HepG2 (cell line): ENCODE data around the gene CENATAC. TPM values are rescaled to one million over a fixed set of nuclear protein-coding genes. Genes with fewer than 3 reads are reported as not detected.
A peak's percentile ranks its signal among the peaks of the same experiment; 100 is the strongest.

Experiments
- ARNT ChIP-seq: fragments of 450-650 bp; IDR thresholded peaks from 2 replicates; pipeline ENCODE4 v1.6.1; 2017
- ARNT2 ChIP-seq: sonication (generic); formaldehyde crosslinking; IDR thresholded peaks from 2 replicates; pipeline ENCODE4 v1.8.0; 2022; ENCODE audit warnings: mild to moderate bottlenecking, low read depth, missing genetic modification reagents, moderate library complexity
- ATAD3A ChIP-seq: sonication (generic); formaldehyde crosslinking; IDR thresholded peaks from 2 replicates; pipeline ENCODE4 v1.4.0; 2020; ENCODE audit warnings: missing genetic modification reagents
- CBFB ChIP-seq: sonication (generic); formaldehyde crosslinking; IDR thresholded peaks from 2 replicates; pipeline ENCODE4 v1.4.0; 2020; ENCODE audit warnings: missing genetic modification reagents
- CREM ChIP-seq, 2 experiments: sonication (generic) in 1 of 2; formaldehyde crosslinking in 1 of 2; IDR thresholded peaks; 2 replicates each; pipeline versions ENCODE4 v1.4.0 to v1.6.1; 2016 to 2020; ENCODE audit warnings: antibody characterized with exemption in 1 of 2, mild to moderate bottlenecking in 1 of 2, missing genetic modification reagents in 1 of 2
- HBP1 ChIP-seq: IDR thresholded peaks from 2 replicates; pipeline ENCODE4 v1.6.1; 2016; ENCODE audit warnings: low read depth, control low read depth
- HNF1B ChIP-seq: sonication (generic); formaldehyde crosslinking; IDR thresholded peaks from 2 replicates; pipeline ENCODE4 v1.5.1; 2020; ENCODE audit warnings: mild to moderate bottlenecking, moderate library complexity, missing genetic modification reagents
- MBD4 ChIP-seq: IDR thresholded peaks from 2 replicates; pipeline ENCODE4 v1.6.1; 2012; ENCODE audit warnings: low read length, inconsistent platforms, borderline replicate concordance
- MED13 ChIP-seq: sonication (generic); formaldehyde crosslinking; IDR thresholded peaks from 2 replicates; pipeline ENCODE4 v1.5.0; 2020; ENCODE audit warnings: missing genetic modification reagents
- MEIS2 ChIP-seq: sonication (generic); formaldehyde crosslinking; IDR thresholded peaks from 2 replicates; pipeline ENCODE4 v1.9.0; 2021; ENCODE audit warnings: mild to moderate bottlenecking, missing genetic modification reagents
- NCOA1 ChIP-seq: sonication (generic); formaldehyde crosslinking; IDR thresholded peaks from 2 replicates; pipeline ENCODE4 v1.9.0; 2021; ENCODE audit warnings: missing genetic modification reagents
- NFE2 ChIP-seq: sonication (generic); formaldehyde crosslinking; IDR thresholded peaks from 2 replicates; pipeline ENCODE4 v1.4.0; 2020; ENCODE audit warnings: missing genetic modification reagents
- NFRKB ChIP-seq: fragments of 450-650 bp; IDR thresholded peaks from 2 replicates; pipeline ENCODE4 v1.6.1; 2017
- PHF20 ChIP-seq: sonication (generic); formaldehyde crosslinking; IDR thresholded peaks from 2 replicates; pipeline ENCODE4 v1.5.0; 2020; ENCODE audit warnings: mild to moderate bottlenecking, missing genetic modification reagents
- RNF2 ChIP-seq: fragments of 450-650 bp; conservative IDR thresholded peaks from 2 replicates; pipeline ENCODE4 v1.6.1; 2016; ENCODE audit warnings: low read depth
- SALL2 ChIP-seq: sonication (generic); formaldehyde crosslinking; IDR thresholded peaks from 2 replicates; pipeline ENCODE4 v1.8.1; 2023; ENCODE audit warnings: mild to moderate bottlenecking, missing genetic modification reagents, inconsistent platforms
- THAP11 ChIP-seq: IDR thresholded peaks from 2 replicates; pipeline ENCODE4 v1.6.1; 2016; ENCODE audit warnings: missing biosample characterization, missing genetic modification reagents
- ZNF101 ChIP-seq: sonication (generic); formaldehyde crosslinking; IDR thresholded peaks from 2 replicates; pipeline ENCODE4 v1.4.0; 2020; ENCODE audit warnings: mild to moderate bottlenecking, low read depth, missing genetic modification reagents, borderline replicate concordance
- ZNF124 ChIP-seq: sonication (generic); formaldehyde crosslinking; IDR thresholded peaks from 2 replicates; pipeline ENCODE4 v1.4.0; 2020; ENCODE audit warnings: missing genetic modification reagents
- ZNF232 ChIP-seq: sonication (generic); formaldehyde crosslinking; IDR thresholded peaks from 2 replicates; pipeline ENCODE4 v1.4.0; 2020; ENCODE audit warnings: missing genetic modification reagents, borderline replicate concordance
- ZNF263 ChIP-seq: sonication (generic); formaldehyde crosslinking; IDR thresholded peaks from 2 replicates; pipeline ENCODE4 v1.4.0; 2020; ENCODE audit warnings: missing genetic modification reagents
- ZNF543 ChIP-seq: sonication (generic); formaldehyde crosslinking; IDR thresholded peaks from 2 replicates; pipeline ENCODE4 v1.4.0; 2020; ENCODE audit warnings: mild to moderate bottlenecking, missing genetic modification reagents
- ZNF563 ChIP-seq: sonication (generic); formaldehyde crosslinking; IDR thresholded peaks from 2 replicates; pipeline ENCODE4 v1.8.0; 2022; ENCODE audit warnings: mild to moderate bottlenecking, moderate library complexity, missing genetic modification reagents
- ZNF883 ChIP-seq: sonication (generic); formaldehyde crosslinking; IDR thresholded peaks from 2 replicates; pipeline ENCODE4 v1.5.1; 2020; ENCODE audit warnings: mild to moderate bottlenecking, missing genetic modification reagents; ENCODE audit errors: not compliant biosample characterization
- polyA plus RNA-seq, 8 experiments: library from polyadenylated mRNA; depleted of rRNA in 3 of 8; stranded (reverse) in 7 of 8; unstranded in 1 of 8; fragments of >200 nt; fragmentation: Illumina TruSeq in 4 of 8; extraction: Trizol in 4 of 8; gene quantifications; 2 replicates each; pipeline versions ENCODE4 v1.2.1 to v1.2.3, GENCODE V29; 2011 to 2016; ENCODE audit warnings: low read depth in 4 of 8, missing spikeins in 1 of 8, mixed read lengths in 1 of 8; ENCODE audit not compliant: insufficient read depth in 1 of 8
- total RNA-seq, 5 experiments: library from RNA; depleted of rRNA; stranded (reverse); fragments of >200 nt; fragmentation: Illumina TruSeq; extraction: Trizol; gene quantifications; 2 replicates each; pipeline ENCODE4 v1.2.3, GENCODE V29; 2016; ENCODE audit warnings: low read depth in 1 of 5
- TF ChIP-seq, protein P1 (sequence below), 2 experiments: fragments of 450-650 bp in 1 of 2; sonication (generic) in 1 of 2; formaldehyde crosslinking; IDR thresholded peaks; 2 replicates each; pipeline versions ENCODE4 v1.5.0 to v1.8.0; 2020 to 2022; ENCODE audit warnings: mild to moderate bottlenecking in 1 of 2, missing genetic modification reagents in 1 of 2
- TF ChIP-seq, protein P2 (sequence below): sonication (generic); formaldehyde crosslinking; conservative IDR thresholded peaks from 2 replicates; pipeline ENCODE4 v1.4.0; 2020; ENCODE audit warnings: missing genetic modification reagents

The CENATAC gene
- total and polyA plus RNA-seq, 2 of the 13 experiments (the other 11 are each of a cell fraction or from before 2014, with no cell fraction given): 21.7 to 25.0 TPM

DNA sequence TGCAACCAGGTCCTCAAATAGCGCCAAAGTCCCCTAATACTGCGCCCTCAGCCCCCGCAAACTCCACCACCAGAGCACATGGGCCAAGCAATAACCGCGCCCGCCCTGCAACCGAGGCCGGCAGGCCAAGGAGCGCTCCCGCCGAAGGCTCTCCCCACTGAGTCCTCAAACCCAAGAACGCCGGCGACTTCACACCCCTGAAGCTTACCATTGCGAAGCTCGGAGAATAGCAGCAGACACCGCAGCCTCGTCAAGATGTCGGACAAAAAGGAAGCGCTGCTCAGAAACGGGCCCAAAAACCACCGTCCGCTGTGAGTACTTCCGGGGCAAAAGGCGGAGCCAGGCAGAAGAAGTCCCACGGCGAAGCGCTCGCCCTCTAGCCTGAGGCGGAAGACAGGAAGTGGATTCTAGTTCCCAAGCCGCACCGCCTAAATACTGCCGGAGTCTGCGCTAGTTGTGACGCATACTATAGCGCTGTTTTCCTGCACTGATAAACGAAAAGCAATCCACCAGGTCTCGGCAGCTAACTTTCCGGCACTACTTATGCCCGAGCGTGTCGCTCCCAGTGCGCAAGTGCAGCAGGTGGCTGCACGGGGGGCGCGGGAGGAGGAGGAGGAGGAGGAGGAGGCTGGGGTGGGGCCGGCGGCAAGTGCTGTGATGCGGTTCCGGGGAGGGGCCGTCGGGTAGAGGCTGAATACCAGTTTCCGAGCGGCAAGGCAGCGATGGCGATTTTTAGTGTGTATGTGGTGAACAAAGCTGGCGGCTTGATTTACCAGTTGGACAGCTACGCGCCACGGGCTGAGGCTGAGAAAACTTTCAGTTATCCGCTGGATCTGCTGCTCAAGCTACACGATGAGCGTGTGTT is 20.4 kb downstream of the CENATAC start, which contains the start of the genes RPS25 and TRAPPC4 (continued):
- peak; percentile 65; the same call in 1 of the 2 replicates for TF ChIP-seq HBP1
- peak; percentile 82; the same call in 1 of the 2 replicates for TF ChIP-seq ZNF124
- no peak for TF ChIP-seq NFE2 (CRISPR knock-in tag)
- no peak for TF ChIP-seq ARNT
- TF ChIP-seq ATAD3A (CRISPR knock-in tag): no peak
- TF ChIP-seq ZNF883: peak; percentile 15
- peak; percentile 93 for TF ChIP-seq THAP11 (CRISPR knock-in tag)
- peak; percentile 93 for TF ChIP-seq PHF20 (CRISPR knock-in tag)
- no peak for TF ChIP-seq NFRKB
- TF ChIP-seq ZNF101: no peak
- TF ChIP-seq, protein P1, sequence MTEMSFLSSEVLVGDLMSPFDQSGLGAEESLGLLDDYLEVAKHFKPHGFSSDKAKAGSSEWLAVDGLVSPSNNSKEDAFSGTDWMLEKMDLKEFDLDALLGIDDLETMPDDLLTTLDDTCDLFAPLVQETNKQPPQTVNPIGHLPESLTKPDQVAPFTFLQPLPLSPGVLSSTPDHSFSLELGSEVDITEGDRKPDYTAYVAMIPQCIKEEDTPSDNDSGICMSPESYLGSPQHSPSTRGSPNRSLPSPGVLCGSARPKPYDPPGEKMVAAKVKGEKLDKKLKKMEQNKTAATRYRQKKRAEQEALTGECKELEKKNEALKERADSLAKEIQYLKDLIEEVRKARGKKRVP (CRISPR knock-in tag; IDR thresholded peaks at IDR 0.05): peak in 1 of 2 experiments; percentile 63; a peak in 2 of 4 replicates
- TF ChIP-seq, protein P2, sequence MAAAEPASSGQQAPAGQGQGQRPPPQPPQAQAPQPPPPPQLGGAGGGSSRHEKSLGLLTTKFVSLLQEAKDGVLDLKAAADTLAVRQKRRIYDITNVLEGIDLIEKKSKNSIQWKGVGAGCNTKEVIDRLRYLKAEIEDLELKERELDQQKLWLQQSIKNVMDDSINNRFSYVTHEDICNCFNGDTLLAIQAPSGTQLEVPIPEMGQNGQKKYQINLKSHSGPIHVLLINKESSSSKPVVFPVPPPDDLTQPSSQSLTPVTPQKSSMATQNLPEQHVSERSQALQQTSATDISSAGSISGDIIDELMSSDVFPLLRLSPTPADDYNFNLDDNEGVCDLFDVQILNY (CRISPR knock-in tag): 0 out of 2 replicates have a peak, but pooled peaks have one; percentile 36
- 0 out of 2 replicates have a peak, but pooled peaks have one; percentile 45 for TF ChIP-seq RNF2
- TF ChIP-seq ARNT2: peak; percentile 87
- TF ChIP-seq ZNF232 (CRISPR knock-in tag): 0 out of 2 replicates have a peak, but pooled peaks have one; percentile 64
- TF ChIP-seq CBFB (CRISPR knock-in tag): peak; percentile 66; the same call in 1 of the 2 replicates
- peak; percentile 88 for TF ChIP-seq ZNF263
- TF ChIP-seq SALL2 (CRISPR knock-in tag): peak; percentile 68; the same call in 1 of the 2 replicates
- no peak; the same call in 1 of the 2 replicates for TF ChIP-seq ZNF543
- peak; percentile 62; the same call in 1 of the 2 replicates for TF ChIP-seq MEIS2 (CRISPR knock-in tag)
- TF ChIP-seq HNF1B (CRISPR knock-in tag): peak; percentile 87
- no peak for TF ChIP-seq ZNF563
- no peak; the same call in 1 of the 2 replicates for TF ChIP-seq NCOA1 (CRISPR knock-in tag)
- TF ChIP-seq CREM (IDR thresholded peaks at IDR 0.05): peak; percentile 91
- TF ChIP-seq CREM (CRISPR knock-in tag; IDR thresholded peaks at IDR 0.05): no peak
- TF ChIP-seq MBD4: no peak
- TF ChIP-seq MED13 (CRISPR knock-in tag): no peak; the same call in 1 of the 2 replicates
